IMR-90 (cell line): ENCODE measurements around the gene MMRN1. TPM values are rescaled to one million over a fixed set of nuclear protein-coding genes. Genes with fewer than 3 reads are reported as not detected.

ENCODE experiments used
- ATAC-seq: fragments of 200-7000 bp; cut with Tn5 transposase; 2 replicates; pipeline ENCODE4 v1.9.1; 2020; ENCODE audit warnings: low read depth, mild to moderate bottlenecking, moderate library complexity
- BruUV-seq: library from RNA; stranded (reverse); fragments of 400-500 nt; replicated peaks from 2 replicates; lab custom pipeline; 2021; lab: Mats Ljungman, UMichigan
- CTCF ChIA-PET: fragments of 300-600 bp; formaldehyde crosslinking; extraction: SDS; loops from one replicate; lab custom pipeline; 2021; ENCODE audit warnings: antibody characterized with exemption; lab: Yijun Ruan, JAX
- POLR2A ChIA-PET: fragments of 300-600 bp; sonication (Branson Sonifier 250); formaldehyde crosslinking; loops from one replicate; lab custom pipeline; 2022; ENCODE audit warnings: antibody characterized with exemption; ENCODE audit not compliant: unreplicated experiment; lab: Charles Lee
- DNase-seq: peaks from one replicate; pipeline ENCODE4 v3.0.0; 2013
- H2AFZ ChIP-seq: replicated peaks from 2 replicates; pipeline ENCODE3; 2013; ENCODE audit warnings: low read length, mild to moderate bottlenecking; ENCODE audit not compliant: poor library complexity
- H2AK5ac ChIP-seq: 2 replicates; pipeline ENCODE4 v1.6.1; 2013; ENCODE audit warnings: low read depth, low read length, inconsistent platforms
- H2AK9ac ChIP-seq: replicated peaks from 2 replicates; pipeline ENCODE3; 2013; ENCODE audit warnings: mild to moderate bottlenecking, low read depth, low read length, moderate library complexity; ENCODE audit not compliant: poor library complexity
- H2BK120ac ChIP-seq: 2 replicates; pipeline ENCODE4 v1.6.1; 2013; ENCODE audit warnings: low read depth, low read length, inconsistent platforms
- H2BK15ac ChIP-seq: 3 replicates; pipeline ENCODE4 v1.6.1; 2013; ENCODE audit warnings: low read depth, low read length, inconsistent platforms
- H2BK20ac ChIP-seq: 2 replicates; pipeline ENCODE4 v1.6.1; 2013; ENCODE audit warnings: low read depth, mild to moderate bottlenecking, inconsistent platforms, low read length, moderate library complexity
- H2BK5ac ChIP-seq: 2 replicates; pipeline ENCODE4 v1.6.1; 2013; ENCODE audit warnings: mild to moderate bottlenecking, low read depth, low read length, inconsistent platforms; ENCODE audit not compliant: poor library complexity, severe bottlenecking
- H3K14ac ChIP-seq: replicated peaks from 2 replicates; pipeline ENCODE4 v1.6.1; 2013; ENCODE audit warnings: low read depth, low read length, inconsistent platforms
- H3K18ac ChIP-seq: 2 replicates; pipeline ENCODE4 v1.6.1; 2013; ENCODE audit warnings: low read depth, low read length, control low read depth
- H3K23ac ChIP-seq: 2 replicates; pipeline ENCODE4 v1.6.1; 2013; ENCODE audit warnings: low read depth, low read length, inconsistent platforms
- H3K27ac ChIP-seq: 2 replicates; pipeline ENCODE4 v1.5.1; 2013; ENCODE audit warnings: mild to moderate bottlenecking, control low read depth, low read length; ENCODE audit not compliant: insufficient read depth
- H3K27me3 ChIP-seq: 2 replicates; pipeline ENCODE4 v1.6.1; 2013; ENCODE audit warnings: low read length; ENCODE audit not compliant: control insufficient read depth, insufficient read depth
- H3K36me3 ChIP-seq: 2 replicates; pipeline ENCODE4 v1.6.1; 2013; ENCODE audit warnings: low read length, mixed read lengths; ENCODE audit not compliant: control insufficient read depth, insufficient read depth
- H3K4ac ChIP-seq: 2 replicates; pipeline ENCODE4 v1.6.1; 2013; ENCODE audit warnings: low read depth, low read length, inconsistent platforms
- H3K4me1 ChIP-seq: 2 replicates; pipeline ENCODE4 v1.6.1; 2013; ENCODE audit warnings: low read length, mixed read lengths; ENCODE audit not compliant: control insufficient read depth, insufficient read depth
- H3K4me2 ChIP-seq: 2 replicates; pipeline ENCODE4 v1.6.1; 2013; ENCODE audit warnings: low read depth, mild to moderate bottlenecking, control low read depth, low read length, moderate library complexity
- H3K4me3 ChIP-seq: 2 replicates; pipeline ENCODE4 v1.5.1; 2013; ENCODE audit warnings: low read depth, mild to moderate bottlenecking, control low read depth, low read length, moderate library complexity; ENCODE audit not compliant: insufficient read depth
- H3K56ac ChIP-seq: 2 replicates; pipeline ENCODE4 v1.6.1; 2013; ENCODE audit warnings: low read length, inconsistent platforms; ENCODE audit not compliant: insufficient read depth; ENCODE audit errors: extremely low read depth
- H3K79me1 ChIP-seq, 2 experiments: 2 replicates each; pipeline ENCODE4 v1.6.1; 2013; ENCODE audit warnings: low read length in 2 of 2, inconsistent platforms in 1 of 2, low read depth in 1 of 2
- H3K9ac ChIP-seq: 2 replicates; pipeline ENCODE4 v1.6.1; 2013; ENCODE audit warnings: low read depth, low read length, control low read depth
- H3K9me1 ChIP-seq: 2 replicates; pipeline ENCODE4 v1.6.1; 2013; ENCODE audit warnings: low read length, inconsistent platforms; ENCODE audit not compliant: insufficient read depth
- H3K9me3 ChIP-seq: 2 replicates; pipeline ENCODE4 v1.6.1; 2013; ENCODE audit warnings: low read length; ENCODE audit not compliant: control insufficient read depth, insufficient read depth
- H4K20me1 ChIP-seq: 2 replicates; pipeline ENCODE4 v1.6.1; 2013; ENCODE audit warnings: low read length, inconsistent platforms; ENCODE audit not compliant: insufficient read depth
- H4K5ac ChIP-seq: 2 replicates; pipeline ENCODE4 v1.6.1; 2013; ENCODE audit warnings: mild to moderate bottlenecking, low read depth, low read length, control low read depth
- H4K8ac ChIP-seq, 2 experiments: 2 replicates each; pipeline ENCODE4 v1.6.1; 2013; ENCODE audit warnings: low read depth in 2 of 2, low read length in 2 of 2, control low read depth in 1 of 2, inconsistent platforms in 1 of 2
- H4K91ac ChIP-seq: 2 replicates; pipeline ENCODE4 v1.6.1; 2013; ENCODE audit warnings: low read depth, low read length, inconsistent platforms; ENCODE audit not compliant: insufficient read depth
- BHLHE40 ChIP-seq: fragments of 150-350 bp; IDR thresholded peaks from 2 replicates; pipeline ENCODE4 v1.6.1; 2016; ENCODE audit warnings: mild to moderate bottlenecking, low read depth, low read length
- CEBPB ChIP-seq: IDR thresholded peaks from 2 replicates; pipeline ENCODE4 v1.6.1; 2012; ENCODE audit warnings: low read depth, low read length, improper control_type of control experiment
- CHD1 ChIP-seq: IDR thresholded peaks from 2 replicates; pipeline ENCODE4 v1.6.1; 2012; ENCODE audit warnings: low read depth, low read length, improper control_type of control experiment
- FOS ChIP-seq: fragments of 150-350 bp; IDR thresholded peaks from 2 replicates; pipeline ENCODE4 v1.6.1; 2016; ENCODE audit warnings: low read depth, low read length
- MAFK ChIP-seq: IDR thresholded peaks from 2 replicates; pipeline ENCODE4 v1.6.1; 2012; ENCODE audit warnings: low read depth, low read length, improper control_type of control experiment
- MAZ ChIP-seq: IDR thresholded peaks from 2 replicates; pipeline ENCODE4 v1.6.1; 2012; ENCODE audit warnings: low read depth, mild to moderate bottlenecking, low read length, improper control_type of control experiment, moderate library complexity, borderline replicate concordance
- MXI1 ChIP-seq: IDR thresholded peaks from 2 replicates; pipeline ENCODE4 v1.6.1; 2012; ENCODE audit warnings: low read depth, mild to moderate bottlenecking, low read length, moderate library complexity, borderline replicate concordance
- NFE2L2 ChIP-seq: fragments of 150-350 bp; IDR thresholded peaks from 2 replicates; pipeline ENCODE4 v1.6.1; 2016; ENCODE audit warnings: low read depth, mild to moderate bottlenecking, low read length
- POLR2A ChIP-seq: IDR thresholded peaks from 2 replicates; pipeline ENCODE4 v1.6.1; 2012; ENCODE audit warnings: mild to moderate bottlenecking, low read depth, low read length
- RAD21 ChIP-seq: IDR thresholded peaks from 2 replicates; pipeline ENCODE4 v1.6.1; 2012; ENCODE audit warnings: low read length, improper control_type of control experiment
- RCOR1 ChIP-seq: IDR thresholded peaks from 2 replicates; pipeline ENCODE4 v1.6.1; 2012; ENCODE audit warnings: mild to moderate bottlenecking, low read length, improper control_type of control experiment; ENCODE audit not compliant: insufficient replicate concordance
- RFX5 ChIP-seq: IDR thresholded peaks from 2 replicates; pipeline ENCODE4 v1.8.0; 2012; ENCODE audit warnings: low read depth, mild to moderate bottlenecking, low read length, moderate library complexity
- SMC3 ChIP-seq: fragments of 150-350 bp; IDR thresholded peaks from 2 replicates; pipeline ENCODE4 v1.6.1; 2016; ENCODE audit warnings: low read depth, mild to moderate bottlenecking, antibody characterized with exemption, low read length, moderate library complexity
- dilution Hi-C: fragments of 300-500 bp; cut with HindIII; formaldehyde crosslinking; loops from one replicate; pipeline ENCODE4 v1.14.3; 2018; ENCODE audit warnings: low sequenced_read_pairs; ENCODE audit not compliant: unreplicated experiment
- in situ Hi-C: fragments of 300-500 bp; cut with MboI; formaldehyde crosslinking; loops from 3 replicates; pipeline ENCODE4 v1.14.3; 2019; ENCODE audit warnings: low sequenced_read_pairs, inconsistent platforms, mixed read lengths
- intact Hi-C: fragments of 100-400 bp; cut with micrococcal nuclease; formaldehyde crosslinking; loops from 2 replicates; pipeline ENCODE4 v1.10.0; 2022
- polyA plus RNA-seq, 3 experiments: library from polyadenylated mRNA; depleted of rRNA; stranded (reverse); fragments of >200 nt; gene quantifications; 2 replicates each; pipeline ENCODE4 v1.2.3, GENCODE V29; 2012; ENCODE audit warnings: low replicate concordance in 1 of 3
- total RNA-seq: library from RNA; depleted of rRNA; stranded (reverse); fragments of >200 nt; gene quantifications from 2 replicates; pipeline ENCODE4 v1.2.3, GENCODE V29; 2012
- TF ChIP-seq, protein P1 (sequence below): fragments of 150-350 bp; IDR thresholded peaks from 2 replicates; pipeline ENCODE4 v1.6.1; 2017; ENCODE audit warnings: mild to moderate bottlenecking, antibody characterized with exemption, low read length, low read depth
- TF ChIP-seq, protein P2 (sequence below): fragments of 150-350 bp; IDR thresholded peaks from 2 replicates; pipeline ENCODE4 v1.6.1; 2016; ENCODE audit warnings: low read depth, mild to moderate bottlenecking, low read length, moderate library complexity, borderline replicate concordance

MMRN1 gene
- total and polyA plus RNA-seq, 2 of the 4 experiments (the other 2 are of a cell fraction) = not detected

DNA sequence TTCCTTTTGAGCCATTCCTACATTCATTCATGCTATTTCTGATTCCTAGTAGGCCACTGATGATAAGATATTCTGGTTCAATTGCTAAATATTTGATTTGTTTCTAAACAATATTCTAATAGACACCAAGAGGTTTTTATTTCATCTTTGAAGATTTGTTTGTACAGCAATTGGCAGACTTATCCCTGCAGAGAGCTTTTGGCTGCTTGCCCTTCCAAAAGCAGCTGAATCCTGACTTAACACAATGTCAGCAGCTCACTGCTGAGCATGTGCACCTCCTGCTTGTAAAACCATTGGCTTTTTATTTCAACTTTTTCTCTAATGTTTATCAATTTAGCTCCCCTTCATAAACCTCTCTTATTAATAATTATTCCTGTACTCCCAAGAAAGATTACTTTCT lies 45.3 kb downstream of the MMRN1 start:
- Histone ChIP-seq H2AK5ac (no peak overlapping the region), H3K18ac (no peak overlapping the region), H2BK120ac (no peak overlapping the region), H2AFZ (no peak overlapping the region), H4K91ac (no peak overlapping the region), H2BK5ac (no peak overlapping the region), H3K4me2 (no peak overlapping the region), H2AK9ac (no peak overlapping the region), H3K14ac (no peak overlapping the region), H2BK20ac (no peak overlapping the region), H3K9ac (no peak overlapping the region), H3K36me3 (no peaks in the 10 kb centered on the region), H3K9me3 (no peaks in the 10 kb centered on the region), H3K56ac (no peak overlapping the region), H3K23ac (no peak overlapping the region), H3K27me3 (no peaks in the 10 kb centered on the region), H4K5ac (no peak overlapping the region), H4K8ac (no peak overlapping the region), H3K4ac (no peak overlapping the region), H3K4me3 (no peak overlapping the region), H2BK15ac (no peak overlapping the region), H3K27ac (no peak overlapping the region), H3K4me1 (no peaks in the 10 kb centered on the region), H3K79me1 (no peaks in the 10 kb centered on the region), H4K20me1 (no peaks in the 10 kb centered on the region), H3K9me1 (no peaks in the 10 kb centered on the region)
- dilution Hi-C loops = no loop called here
- in situ Hi-C loops = no loop called here
- ChIA-PET CTCF (no interaction called here), POLR2A (no interaction called here)
- no TSS peak for BruUV-seq
- intact Hi-C loops = no loop called here
- DNase-seq (no peak), ATAC-seq (no peak)
- TF ChIP-seq RCOR1 = no peak
- TF ChIP-seq POLR2A = no peak
- TF ChIP-seq SMC3 = no peak
- TF ChIP-seq CEBPB = no peak
- no peak for TF ChIP-seq NFE2L2
- no peak for TF ChIP-seq MXI1
- TF ChIP-seq, protein P1, sequence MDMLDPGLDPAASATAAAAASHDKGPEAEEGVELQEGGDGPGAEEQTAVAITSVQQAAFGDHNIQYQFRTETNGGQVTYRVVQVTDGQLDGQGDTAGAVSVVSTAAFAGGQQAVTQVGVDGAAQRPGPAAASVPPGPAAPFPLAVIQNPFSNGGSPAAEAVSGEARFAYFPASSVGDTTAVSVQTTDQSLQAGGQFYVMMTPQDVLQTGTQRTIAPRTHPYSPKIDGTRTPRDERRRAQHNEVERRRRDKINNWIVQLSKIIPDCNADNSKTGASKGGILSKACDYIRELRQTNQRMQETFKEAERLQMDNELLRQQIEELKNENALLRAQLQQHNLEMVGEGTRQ = no peak
- TF ChIP-seq FOS = no peak
- TF ChIP-seq, protein P2, sequence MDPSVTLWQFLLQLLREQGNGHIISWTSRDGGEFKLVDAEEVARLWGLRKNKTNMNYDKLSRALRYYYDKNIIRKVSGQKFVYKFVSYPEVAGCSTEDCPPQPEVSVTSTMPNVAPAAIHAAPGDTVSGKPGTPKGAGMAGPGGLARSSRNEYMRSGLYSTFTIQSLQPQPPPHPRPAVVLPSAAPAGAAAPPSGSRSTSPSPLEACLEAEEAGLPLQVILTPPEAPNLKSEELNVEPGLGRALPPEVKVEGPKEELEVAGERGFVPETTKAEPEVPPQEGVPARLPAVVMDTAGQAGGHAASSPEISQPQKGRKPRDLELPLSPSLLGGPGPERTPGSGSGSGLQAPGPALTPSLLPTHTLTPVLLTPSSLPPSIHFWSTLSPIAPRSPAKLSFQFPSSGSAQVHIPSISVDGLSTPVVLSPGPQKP = no peak
- TF ChIP-seq MAFK = no peak
- TF ChIP-seq RFX5 = no peak
- no peak for TF ChIP-seq RAD21
- TF ChIP-seq MAZ = no peak
- TF ChIP-seq BHLHE40 = no peak
- TF ChIP-seq CHD1 = no peak
